WTC11 (cell line): ENCODE data around the gene GRM5. TPM values are rescaled to one million over a fixed set of nuclear protein-coding genes. Genes with fewer than 3 reads are reported as not detected.

Experiments used
- ATAC-seq: fragments of 200-7000 bp; cut with Tn5 transposase; 2 replicates; pipeline ENCODE4 v1.10.0; 2021; ENCODE audit warnings: mild to moderate bottlenecking, moderate library complexity
- CTCF ChIA-PET: fragments of 300-600 bp; sonication (Branson Sonifier 250); formaldehyde crosslinking; loops from one replicate; lab custom pipeline; 2021; ENCODE audit warnings: antibody characterized with exemption; lab: Charles Lee
- POLR2A ChIA-PET: fragments of 350-600 bp; sonication (Branson Sonifier 250); formaldehyde crosslinking; loops from one replicate; lab custom pipeline; 2021; ENCODE audit warnings: antibody characterized with exemption; lab: Charles Lee
- DNase-seq: peaks from one replicate; pipeline ENCODE4 v3.0.0; 2021; ENCODE audit warnings: low spot score
- H3K27ac Mint-ChIP-seq: 2 replicates; pipeline ENCODE4 v1.8.0; 2021; ENCODE audit warnings: mixed read lengths
- H3K27me3 Mint-ChIP-seq: 2 replicates; pipeline ENCODE4 v1.8.0; 2021; ENCODE audit warnings: low read depth, mild to moderate bottlenecking, moderate library complexity, mixed read lengths
- H3K36me3 Mint-ChIP-seq: 2 replicates; pipeline ENCODE4 v1.8.0; 2021; ENCODE audit warnings: mixed read lengths
- H3K4me1 Mint-ChIP-seq: 2 replicates; pipeline ENCODE4 v1.8.0; 2022; ENCODE audit warnings: mixed read lengths
- H3K4me3 Mint-ChIP-seq: 2 replicates; pipeline ENCODE4 v1.8.0; 2021; ENCODE audit warnings: mild to moderate bottlenecking, moderate library complexity, mixed read lengths
- H3K9me3 Mint-ChIP-seq: 2 replicates; pipeline ENCODE4 v1.8.0; 2021; ENCODE audit warnings: mixed read lengths
- AFF4 ChIP-seq: sonication (generic); formaldehyde crosslinking; IDR thresholded peaks from 2 replicates; pipeline ENCODE4 v1.8.1; 2023; ENCODE audit warnings: mild to moderate bottlenecking, missing genetic modification reagents, borderline replicate concordance
- ARID4B ChIP-seq: sonication (generic); formaldehyde crosslinking; IDR thresholded peaks from 2 replicates; pipeline ENCODE4 v1.8.0; 2023; ENCODE audit warnings: missing genetic modification reagents, mild to moderate bottlenecking, borderline replicate concordance
- CDX4 ChIP-seq: fragments of 250-450 bp; sonication (Bioruptor Pico); IDR thresholded peaks from 2 replicates; pipeline ENCODE4 v1.9.0; 2021; ENCODE audit warnings: moderate library complexity, mild to moderate bottlenecking, inconsistent platforms, borderline replicate concordance
- CREM ChIP-seq: sonication (generic); formaldehyde crosslinking; IDR thresholded peaks from 2 replicates; pipeline ENCODE4 v1.8.1; 2022; ENCODE audit warnings: mild to moderate bottlenecking, missing genetic modification reagents, moderate library complexity
- E2F4 ChIP-seq: sonication (generic); formaldehyde crosslinking; IDR thresholded peaks from 2 replicates; pipeline ENCODE4 v1.8.1; 2022; ENCODE audit warnings: low read depth, mild to moderate bottlenecking, moderate library complexity, missing genetic modification reagents, borderline replicate concordance
- EMX1 ChIP-seq: fragments of 250-450 bp; sonication (Bioruptor Pico); IDR thresholded peaks from 2 replicates; pipeline ENCODE4 v1.8.0; 2021; ENCODE audit warnings: mild to moderate bottlenecking
- ESRRA ChIP-seq: sonication (generic); formaldehyde crosslinking; IDR thresholded peaks from 2 replicates; pipeline ENCODE4 v1.8.1; 2022; ENCODE audit warnings: mild to moderate bottlenecking, missing genetic modification reagents, borderline replicate concordance
- FOXP4 ChIP-seq: sonication (generic); formaldehyde crosslinking; IDR thresholded peaks from 2 replicates; pipeline ENCODE4 v1.8.0; 2022; ENCODE audit warnings: mild to moderate bottlenecking, missing genetic modification reagents
- GTF2I ChIP-seq: fragments of 250-450 bp; sonication (Bioruptor Pico); conservative IDR thresholded peaks from 2 replicates; pipeline ENCODE4 v1.4.0; 2021; ENCODE audit warnings: mild to moderate bottlenecking
- MAX ChIP-seq: sonication (generic); formaldehyde crosslinking; IDR thresholded peaks from 2 replicates; pipeline ENCODE4 v1.8.0; 2022; ENCODE audit warnings: mild to moderate bottlenecking, missing genetic modification reagents
- PREB ChIP-seq: sonication (generic); formaldehyde crosslinking; IDR thresholded peaks from 2 replicates; pipeline ENCODE4 v1.8.1; 2022; ENCODE audit warnings: mild to moderate bottlenecking, missing genetic modification reagents, moderate library complexity, borderline replicate concordance
- PRRX2 ChIP-seq: fragments of 250-450 bp; sonication (Bioruptor Pico); IDR thresholded peaks from 2 replicates; pipeline ENCODE4 v1.8.0; 2021; ENCODE audit warnings: mild to moderate bottlenecking
- STAT6 ChIP-seq: sonication (generic); formaldehyde crosslinking; conservative IDR thresholded peaks from 2 replicates; pipeline ENCODE4 v1.8.1; 2023; ENCODE audit warnings: mild to moderate bottlenecking, low read depth, missing genetic modification reagents, moderate library complexity
- ZNF281 ChIP-seq: sonication (generic); formaldehyde crosslinking; IDR thresholded peaks from 2 replicates; pipeline ENCODE4 v1.8.0; 2023; ENCODE audit warnings: mild to moderate bottlenecking, missing genetic modification reagents
- ZSCAN18 ChIP-seq: fragments of 250-450 bp; sonication (Bioruptor Pico); IDR thresholded peaks from 2 replicates; pipeline ENCODE4 v2.1.2; 2022; ENCODE audit warnings: mild to moderate bottlenecking, moderate library complexity
- total RNA-seq: library from RNA; stranded (reverse); gene quantifications from 3 replicates; pipeline ENCODE4 v1.2.3, GENCODE V29; 2021

The GRM5 gene
- total RNA-seq, 1 experiment from 2014 or later: 0.13 TPM

GRCh38 chr11:88501541-88501940 is 564.2 kb downstream of the GRM5 start (continued):
- TF ChIP-seq ZNF281: no peak
- no peak for TF ChIP-seq E2F4
- no peak for TF ChIP-seq PRRX2
- TF ChIP-seq CREM (CRISPR knock-in tag): no peak
- TF ChIP-seq ZSCAN18 (CRISPR knock-in tag): no peak
- TF ChIP-seq GTF2I: no peak
- no peak for TF ChIP-seq MAX (CRISPR knock-in tag)
- no peak for TF ChIP-seq EMX1 (CRISPR knock-in tag)
- no peak for TF ChIP-seq ESRRA (CRISPR knock-in tag)
- no peak for TF ChIP-seq ARID4B (CRISPR knock-in tag)
- TF ChIP-seq CDX4: no peak
- no peak for TF ChIP-seq STAT6

GRCh38 chr11:88495836-88496235 is 569.9 kb downstream of the GRM5 start:
- no peak overlapping the region for H3K4me3 Mint-ChIP-seq
- peaks cover 6% of the 10 kb centered on the region for H3K9me3 Mint-ChIP-seq
- peaks cover 21% of the 10 kb centered on the region for H3K4me1 Mint-ChIP-seq
- no peaks in the 10 kb centered on the region for H3K36me3 Mint-ChIP-seq
- H3K27ac Mint-ChIP-seq: no peak overlapping the region
- POLR2A ChIA-PET: no interaction called here
- CTCF ChIA-PET: interaction anchor here (1.3 kb wide), 1 partner anchor 11 kb away, joined by 3 read pairs; no protein-coding TSS in a partner anchor
- H3K27me3 Mint-ChIP-seq: no peaks in the 10 kb centered on the region
- DNase-seq (no peak), ATAC-seq (no peak)
- no peak for TF ChIP-seq FOXP4 (CRISPR knock-in tag)
- TF ChIP-seq PREB: no peak
- TF ChIP-seq AFF4 (CRISPR knock-in tag): no peak
